LNCaP clone FGC (cell line): ENCODE results near the gene DFFB.

Experiments used
- DNase-seq: peaks from one replicate; pipeline ENCODE4 v3.0.0-alpha.2; 2011; ENCODE audit warnings: low read depth
- H3K4me3 ChIP-seq: 2 replicates; pipeline ENCODE4 v1.5.1; 2011; ENCODE audit warnings: mild to moderate bottlenecking, low read depth, low read length, control low read depth
- CTCF ChIP-seq: IDR thresholded peaks from 2 replicates; pipeline ENCODE4 v1.5.1; 2012; ENCODE audit warnings: mild to moderate bottlenecking; ENCODE audit not compliant: control insufficient read depth, insufficient read depth; ENCODE audit errors: extremely low read depth

Gene DFFB

DNA sequence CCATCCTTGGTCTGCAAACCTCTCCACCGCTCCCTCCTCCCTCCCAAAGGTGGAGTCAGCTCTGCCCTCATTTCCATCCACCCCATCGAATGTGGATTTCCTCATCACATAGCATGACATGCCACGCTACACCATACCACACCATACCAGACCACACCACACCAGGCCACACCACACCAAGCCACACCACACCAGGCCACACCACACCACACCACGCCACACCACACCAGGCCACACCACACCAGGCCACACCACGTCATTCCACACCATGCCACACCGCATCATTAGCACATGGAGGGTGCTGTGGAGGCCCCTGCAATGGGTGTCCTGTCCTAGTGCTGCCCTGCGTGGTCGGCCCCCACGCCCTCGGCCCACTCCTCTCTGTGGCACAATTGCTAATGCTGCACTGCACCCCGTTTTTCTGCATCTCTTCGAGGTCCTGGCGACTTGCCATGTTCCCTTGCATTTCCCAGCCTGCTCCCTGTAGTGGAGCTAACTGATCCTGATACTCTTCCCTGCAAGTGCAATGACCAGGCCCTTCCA, 11.3 kb downstream of the DFFB start:
- DNase-seq: no peak
- no peak for TF ChIP-seq CTCF
- no peak overlapping the region for H3K4me3 ChIP-seq

DNA sequence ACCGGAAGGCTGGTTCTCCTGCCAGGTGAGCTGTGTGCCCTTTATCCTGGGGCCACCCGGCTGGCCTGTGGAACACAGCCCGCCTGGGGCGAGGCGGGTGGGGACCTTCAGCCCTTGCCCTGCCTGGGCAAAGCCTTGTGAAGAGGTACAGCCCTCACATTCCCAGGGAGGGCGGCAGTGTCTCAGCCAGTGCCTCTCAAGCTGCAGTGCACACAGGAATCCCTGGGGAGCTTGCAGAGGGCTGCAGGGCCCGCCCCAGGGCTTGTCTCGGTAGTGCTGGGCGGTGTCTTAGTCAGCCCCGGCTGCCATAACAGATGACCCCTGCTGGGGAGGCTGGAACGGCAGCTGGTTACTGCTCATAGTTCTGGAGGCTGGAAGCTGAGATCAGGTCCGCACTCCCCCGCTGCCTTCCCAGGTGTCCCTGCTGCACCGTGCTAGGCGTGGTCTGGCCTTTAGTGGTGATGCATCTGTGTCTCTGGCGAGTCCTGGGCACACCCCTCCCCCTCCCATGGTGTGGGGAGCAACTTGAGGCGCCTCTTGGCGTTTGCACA, 12.6 kb downstream of the DFFB start:
- no peak for TF ChIP-seq CTCF
- no peak for DNase-seq

GRCh38 chr1:3871451-3871805, 14.2 kb downstream of the DFFB start:
- H3K4me3 ChIP-seq: no peak overlapping the region
- no peak for TF ChIP-seq CTCF
- no peak for DNase-seq

More for the DNA sequence above, 12.6 kb downstream of the DFFB start:
- no peak overlapping the region for H3K4me3 ChIP-seq

DNA sequence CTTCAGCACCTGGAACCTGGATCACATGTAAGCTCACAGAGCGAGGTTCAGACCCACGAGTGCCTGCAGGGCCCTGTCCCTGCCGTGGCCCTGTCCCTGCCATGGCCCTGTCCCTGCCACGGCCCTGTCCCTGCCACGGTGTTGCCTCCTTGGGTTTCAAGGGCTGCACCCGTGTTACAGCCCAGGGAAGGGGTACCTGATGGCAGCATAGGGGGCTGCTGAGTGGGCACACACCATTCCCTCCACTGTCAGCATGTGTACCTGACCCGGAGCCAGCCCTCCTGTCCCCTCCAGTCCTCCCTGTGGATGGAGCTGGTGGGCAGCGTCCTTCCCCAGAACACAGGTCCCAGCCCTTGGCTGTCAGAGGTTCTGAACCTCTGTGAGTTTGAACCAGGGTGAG, 15.3 kb downstream of the DFFB start:
- TF ChIP-seq CTCF: no peak
- no peak overlapping the region for H3K4me3 ChIP-seq
- DNase-seq: no peak

DNA sequence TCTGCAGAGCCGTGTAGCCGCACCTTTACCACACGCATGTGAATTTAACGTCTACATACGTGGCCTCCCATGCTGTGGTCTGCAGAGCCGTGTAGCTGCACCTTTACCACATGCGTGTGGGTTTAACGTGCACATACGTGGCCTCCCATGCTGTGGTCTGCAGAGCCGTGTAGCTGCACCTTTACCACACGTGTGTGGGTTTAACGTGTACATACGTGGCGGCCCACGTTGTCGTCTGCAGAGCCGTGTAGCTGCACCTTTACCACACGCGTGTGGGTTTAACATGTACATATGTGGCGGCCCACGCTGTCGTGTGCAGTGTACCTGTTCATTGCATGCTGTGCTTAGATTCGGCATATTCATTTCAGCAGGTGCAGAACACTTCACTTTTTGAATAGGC, 17.5 kb downstream of the DFFB start:
- DNase-seq: no peak
- TF ChIP-seq CTCF: no peak
- H3K4me3 ChIP-seq: no peak overlapping the region

DNA sequence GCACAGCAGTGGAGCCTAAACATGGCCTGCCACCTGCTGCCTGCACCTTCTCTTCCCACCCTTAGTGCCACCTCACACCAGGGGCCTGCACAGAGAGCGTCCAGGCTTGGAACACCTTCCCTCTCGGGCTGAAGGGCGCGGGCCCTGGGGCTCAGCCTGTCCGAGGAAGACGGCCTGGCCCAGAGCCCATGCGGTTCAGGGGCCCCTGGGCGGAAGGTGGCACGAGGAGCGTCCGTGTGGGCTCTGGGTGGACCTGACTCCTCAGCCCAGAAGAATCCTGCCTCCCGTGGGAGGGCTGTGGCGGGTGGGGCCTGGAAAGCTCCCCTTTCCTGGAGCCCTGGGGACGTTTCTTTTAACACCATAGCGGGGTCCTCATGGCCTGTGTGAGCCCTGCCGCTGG, 19.4 kb downstream of the DFFB start:
- TF ChIP-seq CTCF: no peak
- H3K4me3 ChIP-seq: no peak overlapping the region
- DNase-seq: no peak

DNA sequence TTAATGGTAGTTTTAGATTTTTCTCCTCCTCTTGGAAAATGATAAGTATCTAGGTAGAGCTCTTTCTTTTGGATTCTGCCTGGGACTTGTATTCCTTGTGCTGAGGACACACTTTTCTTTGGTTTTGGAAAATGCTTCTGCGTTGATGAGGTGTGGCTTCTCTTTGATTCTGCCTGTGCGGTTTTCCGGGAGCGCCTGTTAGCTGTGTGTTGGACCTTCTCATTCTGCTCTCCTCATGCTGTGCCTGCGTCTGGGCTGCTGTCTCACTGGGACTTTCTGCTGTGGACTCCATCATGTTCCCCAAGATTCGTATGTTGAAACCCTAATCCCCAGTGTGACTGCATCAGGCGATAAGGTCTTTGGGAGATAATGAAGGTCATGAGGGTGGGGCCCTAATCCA, 21.8 kb downstream of the DFFB start:
- no peak for TF ChIP-seq CTCF
- DNase-seq: no peak
- H3K4me3 ChIP-seq: no peak overlapping the region
